GM23248 (cell line): ENCODE results near the gene DNAJC16. TPM values are rescaled to one million over a fixed set of nuclear protein-coding genes. Genes with fewer than 3 reads are reported as not detected.

Experiments used
- DNase-seq: peaks from one replicate; pipeline ENCODE4 v3.0.0-alpha.2; 2015
- H2AFZ ChIP-seq: fragments of 200-600 bp; sonication (generic); 2 replicates; pipeline ENCODE4 v1.6.1; 2016; ENCODE audit warnings: antibody characterized with exemption
- H3F3A ChIP-seq: fragments of 200-600 bp; sonication (generic); 2 replicates; pipeline ENCODE4 v1.6.1; 2016; ENCODE audit warnings: mild to moderate bottlenecking, antibody characterized with exemption, mixed run types; ENCODE audit not compliant: insufficient read depth
- H3K27ac ChIP-seq: fragments of 200-600 bp; sonication (generic); 2 replicates; pipeline ENCODE4 v1.5.1; 2016; ENCODE audit warnings: mild to moderate bottlenecking
- H3K27me3 ChIP-seq: fragments of 200-600 bp; sonication (generic); replicated peaks from 2 replicates; pipeline ENCODE4 v1.6.1; 2016; ENCODE audit warnings: mild to moderate bottlenecking; ENCODE audit not compliant: insufficient read depth
- H3K36me3 ChIP-seq: fragments of 200-600 bp; sonication (generic); 2 replicates; pipeline ENCODE4 v1.6.1; 2016; ENCODE audit warnings: low read depth, mild to moderate bottlenecking
- H3K4me1 ChIP-seq: fragments of 200-600 bp; sonication (generic); 2 replicates; pipeline ENCODE4 v1.6.1; 2016; ENCODE audit warnings: mild to moderate bottlenecking; ENCODE audit not compliant: insufficient read depth
- H3K4me2 ChIP-seq: fragments of 200-600 bp; sonication (generic); one replicate; pipeline ENCODE4 v1.6.1; 2016; ENCODE audit warnings: mild to moderate bottlenecking; ENCODE audit not compliant: unreplicated experiment
- H3K4me3 ChIP-seq: fragments of 200-600 bp; sonication (generic); 2 replicates; pipeline ENCODE4 v1.5.1; 2016; ENCODE audit warnings: mild to moderate bottlenecking
- H3K79me2 ChIP-seq: fragments of 200-600 bp; sonication (generic); 2 replicates; pipeline ENCODE4 v1.6.1; 2016; ENCODE audit warnings: mild to moderate bottlenecking; ENCODE audit not compliant: insufficient read depth
- H3K9ac ChIP-seq: fragments of 200-600 bp; sonication (generic); 2 replicates; pipeline ENCODE4 v1.6.1; 2016; ENCODE audit warnings: mild to moderate bottlenecking
- H3K9me2 ChIP-seq: fragments of 200-600 bp; sonication (generic); 2 replicates; pipeline ENCODE4 v1.6.1; 2016; ENCODE audit warnings: mixed run types, mild to moderate bottlenecking, moderate library complexity; ENCODE audit not compliant: insufficient read depth
- H3K9me3 ChIP-seq: fragments of 200-600 bp; sonication (generic); one replicate; pipeline ENCODE4 v1.6.1; 2017; ENCODE audit warnings: low read depth
- H4K20me1 ChIP-seq: fragments of 200-600 bp; sonication (generic); 2 replicates; pipeline ENCODE4 v1.6.0; 2016; ENCODE audit not compliant: insufficient read depth
- EZH2 ChIP-seq: fragments of 200-600 bp; sonication (generic); IDR thresholded peaks from 2 replicates; pipeline ENCODE4 v1.6.1; 2018; ENCODE audit warnings: antibody characterized with exemption, mild to moderate bottlenecking; ENCODE audit not compliant: insufficient read depth, poor library complexity, severe bottlenecking
- EZH2phosphoT487 ChIP-seq: fragments of 200-600 bp; sonication (generic); IDR thresholded peaks from 2 replicates; pipeline ENCODE4 v1.6.1; 2018; ENCODE audit warnings: antibody characterized with exemption, moderate library complexity, mild to moderate bottlenecking, low read depth; ENCODE audit not compliant: insufficient read depth
- whole genome bisulfite sequencing, 2 experiments: methylation state at CpG; one replicate each; pipeline ENCODE4 v1.1.6; 2015 to 2017; ENCODE audit warnings: low lambda C conversion rate in 2 of 2, low coverage in 1 of 2; ENCODE audit errors: missing lambda C conversion rate in 2 of 2; 5-methylcytosine and 5-hydroxymethylcytosine counted together
- in situ Hi-C: fragments of 300-500 bp; cut with MboI; formaldehyde crosslinking; loops from 2 replicates; pipeline ENCODE4 v1.15.0; 2020
- polyA plus RNA-seq: library from polyadenylated mRNA; unstranded; fragments of >200 nt; fragmentation: Nextera tagmentation; extraction: Ambion mirVana; gene quantifications from 2 replicates; pipeline ENCODE4 v1.2.1, GENCODE V29; 2016
- total RNA-seq: library from RNA; depleted of rRNA; stranded (reverse); fragments of >200 nt; shearing (Covaris generic); gene quantifications from 2 replicates; pipeline ENCODE4 v1.2.3, GENCODE V29; 2014

DNAJC16 gene
- total and polyA plus RNA-seq, 2 experiments from 2014 or later: 10.0 to 21.8 TPM

DNA sequence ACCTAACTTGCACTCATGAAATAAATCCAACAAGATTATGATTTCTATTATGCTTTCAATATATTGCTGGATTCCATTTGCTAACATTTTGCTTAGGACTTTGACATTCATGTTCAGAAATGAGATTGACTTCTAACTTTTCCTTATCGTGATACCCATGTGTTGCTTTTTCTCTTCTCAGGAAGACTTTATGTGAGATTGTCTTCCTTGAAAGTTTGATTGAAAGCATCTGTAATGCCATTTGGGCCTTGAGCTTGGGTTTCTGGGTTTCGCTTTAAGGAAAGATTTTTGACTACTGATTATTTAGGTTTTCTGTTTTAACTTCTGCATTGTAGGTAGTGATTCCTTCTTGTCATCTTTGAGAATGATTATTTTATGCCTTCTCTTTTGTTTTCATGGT, 30.4 kb downstream of the DNAJC16 start:
- no peak for DNase-seq
- Histone ChIP-seq H3K4me1 (no peaks in the 10 kb centered on the region), H3K79me2 (no peaks in the 10 kb centered on the region), H3K36me3 (peaks cover 17% of the 10 kb centered on the region), H3K9ac (no peak overlapping the region), H4K20me1 (no peaks in the 10 kb centered on the region), H3K27me3 (no peaks in the 10 kb centered on the region), H3K9me2 (no peaks in the 10 kb centered on the region), H3K4me3 (no peak overlapping the region), H3K4me2 (no peak overlapping the region), H2AFZ (no peak overlapping the region), H3K27ac (no peak overlapping the region), H3F3A (no peaks in the 10 kb centered on the region), H3K9me3 (no peaks in the 10 kb centered on the region)
- TF ChIP-seq EZH2phosphoT487 (no peak), EZH2 (no peak)
- in situ Hi-C loops: no loop called here
- WGBS, 2 experiments: 94 to 97% methylated on average over 2 of the region's 2 CpGs

DNA sequence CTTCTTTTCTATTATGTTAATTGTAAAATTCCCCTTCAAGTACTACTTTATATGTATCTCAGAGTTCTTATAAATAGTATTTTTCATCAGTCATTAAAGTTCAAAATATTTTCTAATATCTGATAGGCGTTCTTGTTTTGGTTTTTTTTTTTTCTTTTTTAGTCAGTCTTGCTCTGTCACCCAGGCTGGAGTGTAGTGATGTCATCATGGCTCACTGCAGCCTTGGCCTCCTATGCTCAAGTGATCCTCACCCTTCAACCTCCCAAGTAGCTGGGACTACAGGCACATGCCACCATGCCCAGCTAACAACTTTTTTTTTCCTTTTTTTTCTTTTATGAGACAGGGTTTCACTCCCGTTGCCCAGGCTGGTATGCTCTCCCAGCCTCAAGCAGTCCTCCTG, 30.9 kb downstream of the DNAJC16 start:
- TF ChIP-seq EZH2 (no peak), EZH2phosphoT487 (no peak)
- no peaks in the 10 kb centered on the region for H3K4me1 ChIP-seq
- no peaks in the 10 kb centered on the region for H3K9me2 ChIP-seq
- 91 to 98% methylated on average over 2 of the region's 2 CpGs for WGBS, 2 experiments
- no peaks in the 10 kb centered on the region for H3K9me3 ChIP-seq
- H3K4me3 ChIP-seq: no peak overlapping the region
- H3K27me3 ChIP-seq: no peaks in the 10 kb centered on the region
- H3F3A ChIP-seq: no peaks in the 10 kb centered on the region
- H3K27ac ChIP-seq: no peak overlapping the region
- H3K79me2 ChIP-seq: no peaks in the 10 kb centered on the region
- H3K36me3 ChIP-seq: peaks cover 23% of the 10 kb centered on the region
- no peak overlapping the region for H3K9ac ChIP-seq
- H3K4me2 ChIP-seq: no peak overlapping the region
- DNase-seq: peak; percentile 16
- H4K20me1 ChIP-seq: no peaks in the 10 kb centered on the region
- in situ Hi-C loops: no loop called here
- no peak overlapping the region for H2AFZ ChIP-seq

DNA sequence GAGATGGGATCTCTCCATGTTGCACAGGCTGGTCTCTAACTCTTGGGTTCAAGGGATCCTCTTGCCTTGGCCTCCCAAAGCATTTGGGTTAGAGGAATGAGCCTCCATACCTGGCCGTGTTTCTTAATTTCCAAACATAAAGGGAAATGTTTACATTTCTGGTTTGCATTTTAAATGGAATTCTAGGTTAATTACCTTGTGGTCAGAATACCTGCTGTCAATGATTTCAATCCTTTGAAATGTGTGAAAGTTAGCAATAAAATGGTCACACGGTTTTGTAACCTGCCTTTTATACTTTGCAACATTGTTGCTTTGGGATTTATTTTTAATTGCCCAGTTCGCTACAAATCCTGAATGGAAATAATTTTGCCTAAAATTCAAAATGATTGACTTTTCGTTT, 31.9 kb downstream of the DNAJC16 start:
- Histone ChIP-seq H4K20me1 (no peaks in the 10 kb centered on the region), H3F3A (no peaks in the 10 kb centered on the region), H2AFZ (no peak overlapping the region), H3K4me2 (no peak overlapping the region), H3K9me3 (no peaks in the 10 kb centered on the region), H3K9me2 (no peaks in the 10 kb centered on the region), H3K27ac (no peak overlapping the region), H3K27me3 (no peaks in the 10 kb centered on the region), H3K4me3 (no peak overlapping the region), H3K36me3 (peaks cover 25% of the 10 kb centered on the region), H3K4me1 (no peaks in the 10 kb centered on the region), H3K79me2 (no peaks in the 10 kb centered on the region), H3K9ac (no peak overlapping the region)
- in situ Hi-C loops: no loop called here
- 85 to 88% methylated on average over 4 of the region's 4 CpGs for WGBS, 2 experiments
- TF ChIP-seq EZH2: no peak
- TF ChIP-seq EZH2phosphoT487: no peak
- no peak for DNase-seq

DNA sequence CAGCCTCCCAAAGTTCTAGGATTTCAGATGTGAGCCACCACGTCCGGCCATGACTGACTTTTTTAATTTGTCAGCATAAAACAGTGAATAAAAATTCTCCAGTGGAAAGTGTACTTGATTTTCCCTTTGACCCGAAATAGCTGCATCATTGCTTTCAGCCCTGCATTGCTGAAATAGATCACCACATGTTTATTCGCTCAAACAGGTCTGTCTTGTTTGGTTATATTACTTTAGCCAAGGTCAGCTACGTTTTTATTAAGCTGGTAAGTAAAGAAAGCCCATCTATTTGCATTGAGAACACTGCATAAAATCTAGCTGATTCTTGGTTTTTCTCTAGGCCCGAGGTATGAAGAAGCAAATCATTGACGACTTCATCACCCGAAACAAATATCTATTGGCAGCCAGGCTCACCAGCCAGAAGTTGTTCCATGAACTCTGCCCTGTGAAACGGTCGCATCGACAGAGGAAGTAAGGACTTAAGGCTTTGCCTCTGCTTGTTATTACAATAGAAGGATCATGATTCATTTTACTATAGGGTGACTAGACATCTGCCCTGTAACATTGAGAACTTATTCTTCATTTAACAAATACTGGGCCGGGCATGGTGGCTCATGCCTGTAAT, 32.7 kb downstream of the DNAJC16 start:
- H3K4me2 ChIP-seq: no peak overlapping the region
- no peaks in the 10 kb centered on the region for H3K4me1 ChIP-seq
- no peaks in the 10 kb centered on the region for H4K20me1 ChIP-seq
- H2AFZ ChIP-seq: no peak overlapping the region
- H3K27ac ChIP-seq: no peak overlapping the region
- no peaks in the 10 kb centered on the region for H3K27me3 ChIP-seq
- H3F3A ChIP-seq: no peaks in the 10 kb centered on the region
- no peak for TF ChIP-seq EZH2
- no peak for TF ChIP-seq EZH2phosphoT487
- no peak for DNase-seq
- no peak overlapping the region for H3K9ac ChIP-seq
- no peaks in the 10 kb centered on the region for H3K9me3 ChIP-seq
- no peaks in the 10 kb centered on the region for H3K79me2 ChIP-seq
- no peaks in the 10 kb centered on the region for H3K9me2 ChIP-seq
- H3K36me3 ChIP-seq: peaks cover 25% of the 10 kb centered on the region
- WGBS, 2 experiments: 94 to 95% methylated on average over 12 of the region's 12 CpGs
- in situ Hi-C loops: no loop called here
- H3K4me3 ChIP-seq: no peak overlapping the region
